LNCaP clone FGC (cell line): Measurements from ENCODE around the gene DIAPH1.

Source experiments
- DNase-seq: peaks from one replicate; pipeline ENCODE4 v3.0.0-alpha.2; 2011; ENCODE audit warnings: low read depth
- H3K4me3 ChIP-seq: 2 replicates; pipeline ENCODE4 v1.5.1; 2011; ENCODE audit warnings: mild to moderate bottlenecking, low read depth, low read length, control low read depth
- CTCF ChIP-seq: IDR thresholded peaks from 2 replicates; pipeline ENCODE4 v1.5.1; 2012; ENCODE audit warnings: mild to moderate bottlenecking; ENCODE audit not compliant: control insufficient read depth, insufficient read depth; ENCODE audit errors: extremely low read depth

Gene DIAPH1

GRCh38 chr5:141516672-141517025 is 102.2 kb downstream of the DIAPH1 start:
- DNase-seq, result no peak
- H3K4me3 ChIP-seq, result no peak overlapping the region
- no peak for TF ChIP-seq CTCF

GRCh38 chr5:141515946-141516671 is 102.7 kb downstream of the DIAPH1 start:
- DNase-seq, result no peak
- no peak for TF ChIP-seq CTCF
- no peak overlapping the region for H3K4me3 ChIP-seq

GRCh38 chr5:141515141-141515540 is 103.7 kb downstream of the DIAPH1 start:
- DNase-seq, result no peak
- no peak overlapping the region for H3K4me3 ChIP-seq
- TF ChIP-seq CTCF, result no peak

GRCh38 chr5:141514330-141515133 is 104.3 kb downstream of the DIAPH1 start:
- TF ChIP-seq CTCF, result no peak

GRCh38 chr5:141513627-141514329 is 105.0 kb downstream of the DIAPH1 start:
- no peak for TF ChIP-seq CTCF
- no peak for DNase-seq
- no peak overlapping the region for H3K4me3 ChIP-seq

More at GRCh38 chr5:141514330-141515133, 104.3 kb downstream of the DIAPH1 start:
- H3K4me3 ChIP-seq, result no peak overlapping the region
- DNase-seq, result no peak

- no peak for TF ChIP-seq CTCF
- DNase-seq, result no peak
- no peak overlapping the region for H3K4me3 ChIP-seq
Measured at GRCh38 chr5:141512911-141513626, 105.7 kb downstream of the DIAPH1 start.
